HG03064 (cell line): Measurements from ENCODE around the gene YWHAB.

ENCODE experiments used
- ATAC-seq: cut with Tn5 transposase; IDR thresholded peaks from one replicate; pipeline ENCODE4 v1.9.1; 2021; ENCODE audit warnings: low read depth; ENCODE audit not compliant: unreplicated experiment

Gene YWHAB

GRCh38 chr20:44911264-44911921 lies 25.9 kb downstream of the YWHAB start:
- no peak for ATAC-seq

GRCh38 chr20:44912189-44912588 lies 26.7 kb downstream of the YWHAB start:
- ATAC-seq: no peak

DNA sequence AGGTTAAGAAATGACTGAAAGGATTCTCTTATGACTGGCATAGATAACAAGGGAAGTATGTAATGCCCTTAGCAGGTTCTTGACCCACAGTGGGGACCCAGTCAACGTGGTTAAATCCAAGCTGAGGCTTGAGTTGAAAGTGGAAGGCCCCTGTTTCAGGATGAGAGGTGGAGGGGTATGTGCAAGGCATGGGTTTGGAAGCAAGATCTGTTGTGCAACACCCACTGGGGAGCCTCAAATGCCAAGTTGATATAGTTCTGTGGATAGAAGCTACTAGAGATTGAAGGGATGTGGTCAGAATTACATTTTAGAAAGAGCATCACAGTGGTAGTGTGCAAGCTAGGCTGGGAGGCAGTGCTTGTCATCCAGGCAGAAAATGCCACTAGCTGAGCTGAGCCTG lies 29.4 kb downstream of the YWHAB start:
- no peak for ATAC-seq

- no peak for ATAC-seq
These were observed 31.1 kb downstream of the YWHAB start for GRCh38 chr20:44916586-44916985.

DNA sequence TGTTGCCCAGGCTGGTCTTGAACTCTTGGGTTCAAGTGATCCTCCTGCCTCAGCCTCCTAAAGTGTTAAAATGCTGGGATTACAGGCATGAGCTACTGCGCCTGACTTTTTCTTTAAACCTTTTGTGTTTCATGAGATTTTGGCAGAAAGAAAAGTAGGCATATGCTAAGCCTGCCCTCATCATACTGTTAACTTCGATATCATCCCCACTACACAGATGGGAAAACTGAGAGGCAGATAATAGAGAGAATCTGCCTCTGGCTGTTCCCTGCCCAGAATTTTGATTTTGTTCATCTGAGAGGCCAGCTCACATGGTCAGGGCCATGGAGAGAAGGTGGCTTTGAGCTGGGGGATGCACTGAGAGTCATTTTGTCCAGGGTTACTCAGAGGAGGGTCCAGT lies 31.9 kb downstream of the YWHAB start:
- ATAC-seq: no peak

GRCh38 chr20:44918342-44918741 lies 32.8 kb downstream of the YWHAB start:
- no peak for ATAC-seq

- no peak for ATAC-seq
These were observed 33.3 kb downstream of the YWHAB start for GRCh38 chr20:44918761-44919160.

DNA sequence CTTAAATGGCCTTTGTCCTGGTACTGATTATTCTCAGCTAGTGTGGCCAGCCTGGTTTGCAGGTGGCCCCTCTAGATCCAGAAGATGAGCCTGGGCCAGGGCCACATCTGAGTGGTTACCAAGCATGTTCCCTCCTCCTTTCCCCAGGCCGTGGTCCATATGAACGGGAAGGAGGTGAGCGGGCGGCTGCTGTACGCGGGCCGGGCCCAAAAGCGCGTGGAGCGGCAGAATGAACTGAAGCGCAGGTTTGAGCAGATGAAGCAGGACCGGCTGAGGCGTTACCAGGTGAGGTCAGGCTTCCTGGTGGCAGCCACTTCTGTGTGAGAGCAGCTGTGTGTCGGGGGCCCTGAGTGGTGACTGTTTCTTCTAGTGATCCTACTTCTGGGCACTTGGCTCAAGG lies 35.9 kb downstream of the YWHAB start:
- ATAC-seq: no peak

DNA sequence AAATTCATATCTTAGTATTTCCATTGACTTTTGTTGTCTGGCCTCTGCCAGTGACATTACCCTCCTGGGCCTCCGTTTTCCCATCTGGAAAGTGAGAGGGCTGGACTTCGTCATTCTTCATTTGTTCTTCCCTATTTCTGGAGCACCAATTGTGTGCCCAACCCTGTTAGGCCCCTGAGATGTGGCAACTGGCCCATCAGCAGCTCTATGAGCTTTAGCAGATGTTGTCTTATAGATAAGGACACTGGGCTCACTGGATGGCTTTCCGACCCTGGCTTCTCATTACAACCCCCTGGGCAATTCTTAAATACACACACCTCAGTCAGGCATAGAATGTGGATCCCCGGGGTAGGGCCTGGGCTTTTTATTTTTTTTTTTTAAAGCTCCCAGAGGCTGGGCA lies 39.0 kb downstream of the YWHAB start:
- ATAC-seq: no peak

GRCh38 chr20:44928595-44928994 lies 43.1 kb downstream of the YWHAB start:
- ATAC-seq: no peak

GRCh38 chr20:44930517-44931168 lies 45.1 kb downstream of the YWHAB start:
- no peak for ATAC-seq

DNA sequence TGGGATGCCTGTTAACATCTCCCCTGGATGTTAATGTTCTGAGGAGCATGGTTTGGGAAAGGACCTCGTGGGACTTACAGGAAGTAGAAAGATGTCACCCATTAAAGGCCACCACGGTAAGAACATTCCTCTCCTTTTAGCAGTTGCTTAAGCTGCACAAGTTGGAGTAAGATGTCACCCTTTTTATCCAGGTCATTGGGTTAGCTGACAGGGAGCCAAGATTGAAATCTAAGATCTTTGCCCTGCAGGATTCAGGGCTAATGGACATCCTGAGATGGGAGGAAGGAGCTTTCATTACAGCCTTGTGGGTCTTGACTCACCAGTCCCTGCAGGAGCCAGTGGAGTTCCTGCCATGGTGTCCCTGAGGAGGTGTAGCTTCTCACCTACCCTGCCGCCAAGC lies 46.4 kb downstream of the YWHAB start:
- ATAC-seq: no peak

DNA sequence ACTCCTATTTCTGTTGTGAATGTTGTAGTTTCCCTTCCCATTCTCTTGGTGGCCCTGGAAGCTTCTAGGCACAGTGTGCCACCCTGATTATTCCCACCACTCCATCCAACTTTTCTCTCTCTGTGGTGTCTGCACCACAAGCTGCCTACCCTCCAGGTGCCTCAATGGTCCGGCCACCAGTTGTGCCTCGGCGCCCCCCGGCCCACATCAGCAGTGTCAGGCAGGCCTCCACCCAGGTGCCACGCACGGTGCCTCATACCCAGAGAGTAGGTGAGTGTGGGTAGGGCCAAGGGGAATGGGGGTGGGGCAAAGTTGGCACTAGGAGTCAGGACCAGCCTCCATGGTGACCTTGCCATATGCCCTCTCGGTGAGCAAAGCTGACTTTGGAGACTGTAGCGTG lies 47.4 kb downstream of the YWHAB start:
- no peak for ATAC-seq

GRCh38 chr20:44936510-44936909 lies 51.0 kb downstream of the YWHAB start:
- ATAC-seq: no peak

DNA sequence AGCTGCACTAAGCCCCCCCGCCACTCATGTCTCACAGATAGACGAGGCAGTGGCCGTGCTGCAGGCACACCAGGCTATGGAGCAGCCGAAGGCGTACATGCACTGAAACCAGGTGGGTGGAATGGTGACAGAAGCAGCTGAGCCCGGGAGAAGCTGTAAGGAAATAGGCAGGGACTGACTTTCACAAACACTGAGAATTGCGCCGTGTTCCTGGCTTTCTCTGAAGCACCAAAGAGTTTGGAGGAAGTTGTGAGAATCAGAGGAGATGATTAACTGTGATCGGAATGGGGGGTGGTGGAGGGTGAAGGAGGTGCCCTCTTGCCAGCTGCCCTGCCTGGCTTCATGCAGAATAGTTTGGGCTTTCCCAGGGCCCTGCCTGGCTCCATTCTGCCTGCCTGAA lies 53.1 kb downstream of the YWHAB start:
- no peak for ATAC-seq

GRCh38 chr20:44941120-44941691 lies 55.7 kb downstream of the YWHAB start:
- ATAC-seq: no peak

DNA sequence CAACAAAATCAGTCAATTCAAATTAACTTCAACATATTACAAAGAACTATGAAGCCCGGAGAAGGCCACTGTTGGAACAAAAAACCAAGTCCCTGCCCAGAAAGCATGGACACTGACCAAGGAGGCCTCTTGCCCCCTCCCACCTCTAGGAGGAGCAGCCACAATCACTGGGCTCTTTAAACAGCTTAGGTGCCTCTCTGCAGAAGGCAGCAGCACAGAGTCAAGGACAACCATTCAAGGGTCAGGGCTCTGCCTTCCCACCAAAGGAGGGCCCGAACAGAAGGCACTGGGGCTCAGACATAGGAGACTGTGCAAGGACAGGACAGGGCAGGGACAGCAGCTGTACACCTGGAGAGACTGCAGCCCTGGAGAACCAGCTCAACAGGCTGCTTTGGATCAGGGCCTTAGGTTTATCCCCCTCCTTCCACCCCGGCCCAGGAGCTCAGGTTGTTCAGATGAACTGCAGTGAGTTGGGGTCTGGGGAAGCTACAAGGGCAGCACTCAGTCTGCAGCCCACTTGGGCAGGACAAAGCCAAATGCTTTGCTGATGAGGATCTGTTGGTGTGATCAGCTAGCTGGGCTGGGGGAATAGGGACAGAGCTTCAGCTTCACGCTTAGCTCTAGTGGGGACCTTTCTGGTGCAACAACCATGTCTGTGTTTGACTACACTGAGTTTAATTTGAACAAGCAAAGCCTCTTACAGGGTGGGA lies 56.9 kb downstream of the YWHAB start:
- no peak for ATAC-seq

DNA sequence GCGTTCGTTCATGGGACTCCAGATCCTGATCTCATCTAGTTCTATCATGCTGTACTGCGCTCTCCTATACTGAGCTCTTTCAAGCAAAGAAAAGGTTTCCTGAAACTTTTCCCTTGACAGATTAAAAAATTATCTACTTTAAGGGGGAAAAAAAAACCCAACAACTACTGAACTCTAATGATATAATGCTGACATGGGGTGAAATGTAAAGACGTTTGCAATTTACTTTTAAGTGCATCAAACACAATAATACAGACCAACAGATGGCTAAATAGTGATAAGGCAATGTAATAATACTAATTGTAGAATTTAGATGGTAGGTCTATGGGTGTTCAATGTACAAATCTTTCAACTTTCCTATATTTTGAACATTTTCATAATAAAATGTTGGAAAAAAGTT lies 58.3 kb downstream of the YWHAB start:
- no peak for ATAC-seq

DNA sequence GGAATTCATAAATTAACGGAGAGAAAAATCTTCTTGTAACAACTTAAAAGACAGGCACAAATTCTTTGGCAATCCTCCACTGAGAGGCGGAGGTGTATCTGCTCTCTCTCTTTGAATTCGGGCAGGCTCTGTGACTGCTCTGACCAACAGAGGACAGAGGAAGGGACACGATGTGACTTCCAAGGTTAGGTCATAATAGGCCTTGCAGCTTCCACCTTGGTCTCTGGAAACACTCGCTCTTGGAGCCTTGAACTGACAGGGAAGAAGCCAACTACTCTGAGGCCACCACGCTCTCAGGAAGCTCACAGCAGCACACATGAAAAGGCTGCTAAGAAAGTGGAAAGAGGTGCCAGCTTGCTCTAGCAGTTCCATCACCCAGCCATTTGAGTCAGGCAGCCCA lies 59.8 kb downstream of the YWHAB start:
- no peak for ATAC-seq

GRCh38 chr20:44946271-44946852 lies 60.9 kb downstream of the YWHAB start:
- no peak for ATAC-seq

GRCh38 chr20:44948107-44948506 lies 62.6 kb downstream of the YWHAB start:
- ATAC-seq: no peak
